Stimulated activated CD4-positive, alpha-beta T cell treated with anti-CD3 and anti-CD28 coated beads, Interleukin-15, amount 100 ng/mL, for 48 hours (primary cell): ENCODE results near the gene PLCB3.

ENCODE experiments used
- DNase-seq, 2 donors: peaks; one replicate each; pipeline ENCODE4 v3.0.0-alpha.2; 2020; ENCODE audit warnings: low read depth in 2 of 2

The PLCB3 gene

DNA sequence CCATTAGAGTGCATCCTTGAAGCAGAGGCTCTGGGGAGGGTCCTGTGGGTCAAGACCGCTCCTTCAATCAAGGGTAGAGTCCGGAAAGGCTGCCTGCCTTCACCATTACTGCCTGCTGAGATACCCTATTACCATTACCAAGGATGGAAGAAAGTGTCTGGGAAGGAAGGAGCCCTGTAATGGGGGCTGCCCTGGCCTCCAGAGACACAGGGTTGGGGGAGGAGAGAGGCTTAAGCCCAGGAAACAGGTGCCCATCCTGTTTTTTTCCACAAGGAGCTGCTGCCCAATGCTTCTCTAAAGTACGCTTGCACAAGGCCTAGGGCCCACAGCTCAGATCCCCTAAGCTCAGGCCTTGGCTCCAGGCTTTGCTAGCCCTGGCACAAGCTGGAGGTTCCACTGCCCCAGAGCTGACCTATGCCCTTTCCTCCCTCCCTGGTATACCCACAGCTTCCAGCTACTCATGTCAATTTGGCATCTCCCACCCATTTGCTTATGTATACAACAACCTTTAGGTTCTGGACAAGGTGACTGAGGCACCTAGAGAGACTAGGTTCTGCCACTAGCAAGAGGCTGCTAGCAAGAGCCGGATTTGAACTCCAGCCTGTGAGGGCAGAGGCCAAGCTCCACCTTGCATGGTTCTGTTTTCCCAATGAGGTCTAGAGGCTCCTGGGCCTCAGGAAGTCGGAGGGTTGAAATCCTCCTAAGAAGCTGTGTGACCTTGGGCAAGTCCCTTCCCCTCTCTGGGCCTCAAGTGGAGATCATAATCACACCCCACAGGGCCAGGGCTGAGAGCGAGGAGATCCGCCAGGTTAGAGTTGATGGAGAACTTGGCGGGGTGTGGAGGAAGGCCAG is 1.5 kb upstream of the PLCB3 start:
- no peak for DNase-seq

DNA sequence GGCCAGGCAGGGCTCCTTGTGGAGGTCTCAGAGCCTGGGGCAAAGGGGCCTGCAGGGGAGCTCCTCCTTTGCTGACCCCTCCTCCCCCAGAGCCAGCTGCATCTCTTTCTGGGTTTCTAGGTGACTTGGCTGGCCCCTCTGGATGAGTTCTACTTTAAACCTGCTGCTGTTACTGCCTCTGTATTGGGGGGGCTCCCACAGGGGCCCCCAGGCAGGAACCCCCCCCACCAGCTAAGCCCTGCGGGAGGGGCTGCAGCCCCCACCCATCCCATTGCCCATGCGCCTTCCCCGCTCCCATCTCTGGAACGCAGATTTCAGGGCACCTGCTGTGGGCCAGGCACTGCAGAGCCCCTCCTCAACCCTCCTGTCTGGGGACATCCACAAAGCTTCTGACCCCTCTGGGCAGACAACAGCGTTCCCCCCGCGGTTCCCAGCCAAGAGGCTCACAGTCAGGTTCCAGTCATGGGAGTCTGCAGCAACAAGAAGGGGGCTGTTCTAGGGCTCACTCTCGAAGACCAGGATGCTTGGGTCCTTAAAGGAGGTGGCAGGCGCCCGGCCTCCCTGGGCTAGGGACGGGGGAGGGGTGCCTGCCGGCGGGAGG is 815 bp upstream of the PLCB3 start:
- no peak for DNase-seq

DNA sequence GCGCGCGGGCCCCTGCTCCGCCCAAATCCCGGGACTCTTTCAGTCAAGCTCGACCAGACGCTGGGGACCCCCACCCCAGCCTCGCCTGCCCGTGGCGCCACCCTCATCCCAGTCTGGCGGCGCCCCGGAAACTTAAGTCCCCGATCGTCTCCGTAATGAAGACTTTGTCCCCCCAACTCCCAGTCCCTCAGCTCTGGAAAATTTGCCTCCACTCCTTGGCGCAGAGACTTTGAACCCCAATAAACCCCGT is 348 bp downstream of the PLCB3 start:
- DNase-seq = no peak

DNA sequence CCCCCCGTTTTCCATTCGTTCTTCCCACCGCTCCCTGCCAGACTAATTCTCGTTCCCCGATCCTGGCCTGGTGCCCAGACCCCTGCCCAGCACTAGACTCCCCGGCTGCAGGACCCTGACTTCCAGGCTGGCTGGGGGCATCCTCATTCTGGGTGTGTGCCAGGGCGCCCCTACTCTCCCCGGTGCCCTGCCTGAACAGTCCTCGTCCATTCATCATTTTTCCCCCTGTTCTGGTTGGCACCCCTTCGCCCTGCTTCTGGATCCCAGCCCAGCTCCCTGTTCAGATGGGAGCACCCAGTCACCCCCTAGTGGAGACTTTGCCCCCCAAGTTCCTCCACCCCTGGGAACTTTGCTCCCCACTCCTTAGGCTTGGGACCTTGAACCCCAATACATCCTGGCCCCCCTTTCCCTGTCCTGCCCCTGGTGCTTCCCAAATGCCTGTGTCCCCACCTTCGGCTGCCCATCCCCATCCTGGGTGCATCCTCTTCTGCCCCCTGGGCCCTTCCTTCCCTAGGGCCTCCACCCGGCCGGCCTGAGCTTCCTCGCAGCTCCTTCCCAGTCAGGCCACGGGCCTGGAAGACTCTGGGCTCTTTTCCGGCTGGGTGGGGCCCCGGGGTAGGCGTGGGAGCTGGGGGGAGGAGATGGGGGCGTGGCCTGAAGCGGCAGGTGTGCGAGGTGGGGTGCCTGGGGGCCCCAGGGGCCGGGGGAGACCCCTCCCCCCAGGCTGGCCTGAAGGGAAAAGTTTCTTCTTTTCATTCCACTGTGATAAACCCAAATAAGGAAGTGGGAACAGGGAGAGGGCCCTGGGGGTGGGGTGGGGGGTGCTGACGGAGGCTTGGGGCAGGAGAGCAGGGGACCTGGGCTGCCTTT is 908 bp downstream of the PLCB3 start:
- no peak for DNase-seq

DNA sequence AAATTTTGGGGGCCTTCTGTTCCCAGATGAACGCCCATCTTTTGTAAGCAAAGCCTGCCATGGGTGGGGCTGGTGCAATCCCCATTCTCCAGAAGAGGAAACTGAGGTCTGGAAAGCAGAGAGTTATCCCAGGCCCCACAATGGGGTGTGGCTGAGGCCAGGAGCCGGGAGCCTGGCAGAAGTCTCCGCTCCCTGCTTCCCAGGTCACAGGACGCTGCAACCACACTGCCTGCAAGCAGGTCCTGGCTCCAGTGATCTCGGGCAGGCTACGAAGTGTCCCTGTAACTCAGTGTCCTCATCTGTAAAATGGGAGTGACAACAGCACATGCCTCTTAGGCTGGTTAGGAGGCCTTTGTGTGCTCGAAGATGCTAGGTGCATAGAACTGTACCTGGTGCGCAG is 1.7 kb downstream of the PLCB3 start:
- no peak for DNase-seq

DNA sequence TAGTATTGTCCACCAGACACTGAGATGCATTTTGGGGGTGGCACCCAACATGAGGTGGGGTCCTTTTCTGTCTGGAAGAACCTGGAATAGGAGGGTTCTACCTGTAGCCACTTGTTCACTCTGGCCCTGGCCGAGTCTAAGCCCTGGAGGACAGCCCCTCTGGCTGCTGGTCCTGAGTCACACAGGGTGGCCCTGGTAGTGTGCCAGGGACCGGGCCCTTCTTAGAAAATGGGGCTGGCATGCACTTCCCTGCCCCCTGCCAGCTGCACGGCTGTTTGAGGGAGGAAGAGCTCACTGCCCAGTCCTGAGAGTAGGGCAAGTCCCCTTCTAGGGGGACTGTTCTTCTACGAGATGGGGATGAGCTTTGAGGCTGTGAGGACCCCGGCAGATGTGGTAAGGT is 2.2 kb downstream of the PLCB3 start:
- no peak for DNase-seq

DNA sequence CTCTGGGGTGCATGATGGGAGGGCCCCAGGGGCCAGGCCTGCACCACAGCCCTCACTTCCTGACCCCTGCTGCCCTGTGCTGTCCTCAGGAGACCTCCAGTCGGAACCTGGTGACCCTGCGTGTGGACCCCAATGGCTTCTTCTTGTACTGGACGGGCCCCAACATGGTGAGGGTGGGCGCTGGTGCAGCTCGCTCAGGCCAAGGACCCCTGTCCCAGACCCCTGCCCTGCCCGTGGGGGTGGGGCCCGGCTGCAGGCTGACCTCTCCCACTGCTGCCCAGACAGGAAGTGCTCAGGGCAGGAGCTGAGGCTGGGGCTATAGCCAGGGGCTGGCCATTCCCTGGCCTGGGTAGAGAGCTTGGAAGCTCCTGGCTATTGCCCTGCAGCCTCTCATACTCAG is 3.0 kb downstream of the PLCB3 start:
- no peak for DNase-seq

DNA sequence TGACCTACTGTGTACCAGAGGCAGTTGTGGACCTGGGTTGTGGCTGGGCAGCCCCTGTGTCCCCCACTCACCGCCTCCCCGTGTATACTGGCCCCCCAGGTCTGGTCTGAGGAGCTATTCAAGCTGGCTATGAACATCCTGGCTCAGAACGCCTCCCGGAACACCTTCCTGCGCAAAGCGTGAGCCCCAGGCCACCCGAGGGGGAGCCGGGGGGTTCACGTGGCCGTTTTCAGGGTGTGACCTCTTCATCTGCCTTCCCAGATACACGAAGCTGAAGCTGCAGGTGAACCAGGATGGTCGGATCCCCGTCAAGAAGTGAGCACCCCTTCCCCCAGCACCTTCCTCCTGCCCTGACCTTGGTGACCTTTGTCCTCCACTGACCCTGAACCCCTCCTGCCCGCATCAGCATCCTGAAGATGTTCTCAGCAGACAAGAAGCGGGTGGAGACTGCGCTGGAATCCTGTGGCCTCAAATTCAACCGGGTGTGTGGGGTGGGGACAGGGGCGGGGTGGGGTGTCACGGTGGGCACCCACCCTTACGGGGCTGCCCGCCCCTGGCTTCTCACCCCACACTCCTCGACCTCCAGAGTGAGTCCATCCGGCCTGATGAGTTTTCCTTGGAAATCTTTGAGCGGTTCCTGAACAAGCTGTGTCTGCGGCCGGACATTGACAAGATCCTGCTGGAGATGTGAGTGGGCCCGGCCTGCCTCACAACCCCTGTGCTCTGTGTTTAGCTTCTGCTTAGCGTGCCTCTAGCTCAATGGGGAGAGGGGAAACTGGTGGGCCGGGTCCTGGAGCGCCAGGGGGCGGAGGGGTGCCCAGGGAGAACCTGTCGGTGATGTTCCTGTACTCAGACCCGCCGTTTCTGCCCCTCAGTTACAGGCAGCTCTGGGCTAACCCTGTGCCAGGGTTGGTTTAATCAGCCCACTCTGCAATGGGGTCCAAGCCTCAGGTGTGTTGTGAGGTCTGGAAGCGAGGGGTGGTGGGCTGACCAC is 4.1 kb downstream of the PLCB3 start:
- no peak for DNase-seq

DNA sequence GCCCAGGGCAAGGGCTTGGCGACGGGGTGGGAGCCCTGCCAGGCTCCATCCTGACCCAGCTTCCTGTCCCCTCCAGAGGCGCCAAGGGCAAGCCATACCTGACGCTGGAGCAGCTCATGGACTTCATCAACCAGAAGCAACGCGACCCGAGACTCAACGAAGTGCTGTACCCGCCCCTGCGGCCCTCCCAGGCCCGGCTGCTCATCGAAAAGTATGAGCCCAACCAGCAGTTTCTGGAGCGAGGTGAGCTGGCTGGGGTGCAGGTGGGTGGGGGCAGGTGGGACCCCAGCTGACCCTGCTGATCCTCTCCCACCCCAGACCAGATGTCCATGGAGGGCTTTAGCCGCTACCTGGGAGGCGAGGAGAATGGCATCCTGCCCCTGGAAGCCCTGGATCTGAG is 5.0 kb downstream of the PLCB3 start:
- DNase-seq = no peak

DNA sequence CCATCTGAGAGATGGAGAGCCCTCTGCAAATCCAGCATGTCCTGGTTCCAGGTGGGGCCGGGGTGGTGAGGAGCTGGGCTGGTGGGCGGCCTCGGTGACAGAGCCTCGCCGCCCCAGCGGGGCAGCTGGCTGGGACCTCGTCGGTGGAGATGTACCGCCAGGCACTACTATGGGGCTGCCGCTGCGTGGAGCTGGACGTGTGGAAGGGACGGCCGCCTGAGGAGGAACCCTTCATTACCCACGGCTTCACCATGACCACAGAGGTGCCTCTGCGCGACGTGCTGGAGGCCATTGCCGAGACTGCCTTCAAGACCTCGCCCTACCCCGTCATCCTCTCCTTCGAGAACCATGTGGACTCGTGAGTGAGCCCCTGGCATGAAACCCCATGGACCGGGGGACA is 7.0 kb downstream of the PLCB3 start:
- DNase-seq = no peak

DNA sequence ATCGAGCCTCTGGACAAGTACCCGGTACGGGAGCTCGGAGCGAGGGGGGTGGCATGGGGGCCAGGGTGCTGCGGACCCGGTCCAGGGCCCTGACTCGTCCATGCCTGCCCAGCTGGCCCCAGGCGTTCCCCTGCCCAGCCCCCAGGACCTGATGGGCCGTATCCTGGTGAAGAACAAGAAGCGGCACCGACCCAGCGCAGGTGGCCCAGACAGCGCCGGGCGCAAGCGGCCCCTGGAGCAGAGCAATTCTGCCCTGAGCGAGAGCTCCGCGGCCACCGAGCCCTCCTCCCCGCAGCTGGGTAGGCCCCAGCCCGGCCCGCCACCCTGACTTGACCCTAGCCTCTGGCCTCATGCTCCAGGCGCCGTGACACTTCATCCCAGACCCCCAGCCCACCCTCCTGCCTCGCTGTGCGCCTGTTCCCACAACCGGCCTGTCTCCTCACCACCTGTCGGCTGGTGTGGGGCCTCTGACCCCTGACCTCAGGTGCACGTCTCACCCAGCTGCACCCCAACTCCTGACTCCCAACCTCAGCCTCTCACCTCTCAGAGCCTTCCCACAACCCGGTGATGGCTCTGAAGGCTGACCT is 7.7 kb downstream of the PLCB3 start:
- no peak for DNase-seq

DNA sequence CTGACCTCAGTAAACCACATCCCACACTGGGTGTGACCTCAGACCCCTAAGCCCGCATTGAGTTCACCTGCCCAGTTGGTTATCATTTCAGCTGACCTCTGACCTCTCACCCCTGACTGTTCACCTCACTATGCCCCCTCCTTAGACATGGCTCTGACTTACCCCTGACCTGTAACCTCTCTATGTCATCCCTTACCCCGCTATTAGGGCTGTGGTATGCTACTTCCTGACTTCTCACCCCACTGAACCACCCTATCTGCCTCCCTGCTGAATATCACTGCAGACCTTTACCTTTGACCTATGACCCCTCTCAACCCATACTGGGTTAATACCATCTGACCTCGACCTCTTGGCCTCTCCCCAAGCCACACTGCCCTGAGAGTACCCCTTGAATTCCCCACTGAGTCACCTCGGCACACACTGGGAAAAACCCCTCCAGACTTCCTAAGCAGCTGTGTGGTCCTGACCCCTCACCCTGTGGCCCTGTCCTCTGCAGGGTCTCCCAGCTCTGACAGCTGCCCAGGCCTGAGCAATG is 8.3 kb downstream of the PLCB3 start:
- no peak for DNase-seq

DNA sequence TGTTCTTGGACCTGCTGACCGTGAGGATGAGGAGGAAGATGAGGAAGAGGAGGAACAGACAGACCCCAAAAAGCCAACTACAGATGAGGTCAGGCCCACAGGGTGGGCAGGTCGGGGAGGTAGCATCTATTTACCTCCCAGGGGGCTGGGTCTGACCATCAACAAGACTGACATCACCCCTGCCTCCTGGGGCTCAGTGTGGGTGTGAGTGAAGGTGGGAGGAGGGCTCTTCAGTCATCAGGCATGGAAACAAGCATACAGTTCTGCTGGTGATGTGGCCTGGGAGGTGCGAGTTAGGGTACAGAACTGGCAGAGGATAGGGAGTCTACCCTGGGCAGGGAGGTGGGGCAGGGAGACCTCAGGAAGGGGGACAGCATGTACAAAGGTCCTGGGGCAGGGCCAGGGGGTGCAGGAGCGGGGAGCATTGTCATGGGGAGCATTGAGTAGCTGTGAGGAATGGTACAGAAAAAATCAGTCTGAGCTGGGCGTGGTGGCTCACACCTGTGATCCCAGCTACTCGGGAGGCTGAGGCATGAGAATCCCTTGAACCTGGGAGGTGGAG is 8.9 kb downstream of the PLCB3 start:
- DNase-seq = no peak

DNA sequence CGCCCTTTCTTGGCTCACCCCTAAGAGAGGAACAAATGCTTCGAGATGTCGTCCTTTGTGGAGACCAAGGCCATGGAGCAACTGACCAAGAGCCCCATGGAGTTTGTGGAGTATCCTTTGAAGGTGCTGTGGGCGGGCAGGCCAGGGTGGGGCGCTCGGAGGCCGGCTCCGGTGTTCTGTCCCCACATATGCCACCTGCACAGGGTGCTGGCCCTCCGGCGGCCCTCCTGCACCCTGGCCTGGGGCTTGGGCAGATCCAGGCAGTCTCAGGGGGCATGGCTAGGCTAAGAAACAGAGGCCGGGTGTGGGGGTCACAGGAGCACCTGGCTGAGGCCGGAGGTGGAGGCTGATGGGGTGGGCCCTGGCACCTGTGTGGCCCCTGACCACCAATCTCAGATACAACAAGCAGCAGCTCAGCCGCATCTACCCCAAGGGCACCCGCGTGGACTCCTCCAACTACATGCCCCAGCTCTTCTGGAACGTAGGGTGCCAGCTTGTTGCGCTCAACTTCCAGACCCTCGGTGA is 10.3 kb downstream of the PLCB3 start:
- no peak for DNase-seq

DNA sequence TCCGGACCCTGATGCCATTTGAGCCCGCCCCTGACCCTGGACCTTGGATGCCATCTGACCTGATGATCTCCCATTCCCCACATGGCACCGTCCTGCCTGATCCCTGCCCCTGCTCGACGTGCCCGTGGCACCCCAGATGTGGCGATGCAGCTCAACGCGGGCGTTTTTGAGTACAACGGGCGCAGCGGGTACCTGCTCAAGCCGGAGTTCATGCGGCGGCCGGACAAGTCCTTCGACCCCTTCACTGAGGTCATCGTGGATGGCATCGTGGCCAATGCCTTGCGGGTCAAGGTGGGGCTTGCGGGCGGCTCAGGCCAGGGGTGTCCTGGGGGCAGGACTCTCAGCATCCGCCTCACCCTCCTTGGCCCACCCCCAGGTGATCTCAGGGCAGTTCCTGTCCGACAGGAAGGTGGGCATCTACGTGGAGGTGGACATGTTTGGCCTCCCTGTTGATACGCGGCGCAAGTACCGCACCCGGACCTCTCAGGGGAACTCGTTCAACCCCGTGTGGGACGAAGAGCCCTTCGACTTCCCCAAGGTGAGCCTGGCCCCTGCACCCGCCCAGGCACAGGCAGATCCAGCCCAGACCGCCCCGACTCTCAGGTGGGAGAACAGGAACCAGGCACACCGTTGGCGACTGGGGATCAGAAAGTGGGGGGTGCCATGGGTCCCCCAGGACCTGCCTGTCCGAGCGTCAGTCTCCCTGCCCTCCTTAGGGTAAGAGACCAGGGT is 11.1 kb downstream of the PLCB3 start:
- DNase-seq = no peak

DNA sequence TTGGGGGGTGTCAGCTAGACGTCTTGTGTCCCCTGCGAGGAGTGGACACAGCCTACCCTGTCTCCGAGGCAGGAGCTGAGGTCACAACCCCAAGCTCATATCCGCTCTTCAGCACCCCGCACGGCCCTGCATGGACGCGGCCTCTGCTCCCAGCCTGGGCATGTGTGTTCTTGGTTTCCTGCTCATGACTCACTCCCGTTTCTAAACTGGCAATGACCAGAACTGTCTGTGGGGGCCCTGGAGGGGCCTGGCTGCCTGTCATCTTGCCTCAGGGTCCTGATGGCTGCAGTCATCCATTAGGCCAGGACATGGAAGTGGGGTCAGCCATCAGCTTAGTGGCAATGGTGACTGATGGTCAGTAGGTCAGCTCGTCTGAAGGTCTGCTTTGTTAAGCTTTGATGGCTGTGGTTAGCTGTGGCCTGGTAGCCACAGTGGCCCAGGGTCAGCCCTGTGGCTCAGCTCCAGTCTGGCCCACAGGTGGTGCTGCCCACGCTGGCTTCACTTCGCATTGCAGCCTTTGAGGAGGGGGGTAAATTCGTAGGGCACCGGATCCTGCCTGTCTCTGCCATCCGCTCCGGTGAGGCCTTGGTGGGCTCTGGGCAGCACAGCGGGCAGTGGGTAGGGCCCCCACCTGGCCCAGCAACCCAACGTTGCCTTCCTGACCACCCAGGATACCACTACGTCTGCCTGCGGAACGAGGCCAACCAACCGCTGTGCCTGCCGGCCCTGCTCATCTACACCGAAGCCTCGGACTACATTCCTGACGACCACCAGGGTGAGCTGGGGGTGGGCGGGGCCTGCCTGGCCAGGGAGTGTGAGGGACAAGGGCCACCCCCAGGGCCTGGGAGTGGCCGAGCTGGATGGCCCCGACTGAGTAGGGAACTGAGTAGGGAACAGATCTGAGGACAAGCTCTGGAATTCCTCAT is 12.0 kb downstream of the PLCB3 start:
- no peak for DNase-seq

DNA sequence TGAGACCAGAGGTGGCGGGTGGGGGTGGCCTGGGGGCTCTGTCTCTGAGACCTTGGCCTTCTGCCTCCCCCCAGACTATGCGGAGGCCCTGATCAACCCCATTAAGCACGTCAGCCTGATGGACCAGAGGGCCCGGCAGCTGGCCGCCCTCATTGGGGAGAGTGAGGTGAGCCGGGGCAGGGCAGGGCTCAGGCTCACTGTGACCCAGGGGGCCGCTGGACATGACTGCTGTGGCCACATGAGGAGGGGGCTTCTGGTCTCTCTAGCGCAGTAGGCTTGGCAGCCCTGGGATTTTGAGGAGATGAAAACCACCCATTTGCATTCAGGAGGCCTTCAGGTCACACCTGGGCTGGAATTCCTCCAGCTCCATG is 12.6 kb downstream of the PLCB3 start:
- DNase-seq = no peak

DNA sequence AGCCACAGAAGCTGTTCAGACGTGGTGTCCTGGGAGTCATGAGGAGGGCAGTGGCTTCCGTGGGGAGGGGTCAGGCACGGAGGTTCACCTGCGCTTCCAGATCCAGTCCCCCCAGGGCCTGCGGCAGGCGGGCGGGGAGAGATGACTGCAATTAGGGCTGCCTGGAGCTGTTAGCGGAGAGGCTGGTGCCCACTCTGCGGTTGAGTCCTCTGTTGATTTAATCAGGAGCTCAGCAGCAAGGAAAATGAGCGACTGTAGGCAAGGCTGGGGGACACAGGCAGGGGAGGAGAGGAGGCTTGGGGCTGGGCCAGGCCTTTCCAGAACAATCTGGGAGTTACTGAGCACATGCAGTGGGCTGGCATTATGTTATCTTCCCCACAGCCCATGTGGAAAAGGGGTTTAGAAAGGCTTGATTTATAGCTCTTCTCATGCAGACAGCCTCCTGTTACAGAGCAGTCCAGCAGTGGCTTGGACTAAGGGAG is 13.1 kb downstream of the PLCB3 start:
- DNase-seq = no peak
